Astrocyte (in vitro differentiated cells and primary cell): ENCODE data around the gene FAM131C.
"Not testable (repeated sequence)": the region's sequence is repeated elsewhere in the genome, so short reads cannot be mapped to it uniquely, and the experiment has no call there.

Experiments
- EZH2 ChIP-seq: IDR thresholded peaks from 2 replicates; pipeline ENCODE4 v1.6.1; 2012; ENCODE audit warnings: mild to moderate bottlenecking, low read length, inconsistent platforms; ENCODE audit not compliant: insufficient read depth
- TF ChIP-seq, protein P1 (sequence below): IDR thresholded peaks from 2 replicates; pipeline ENCODE4 v1.5.1; 2011; ENCODE audit warnings: low read depth, mild to moderate bottlenecking, inconsistent platforms, low read length, moderate library complexity; ENCODE audit not compliant: insufficient read depth

DNA sequence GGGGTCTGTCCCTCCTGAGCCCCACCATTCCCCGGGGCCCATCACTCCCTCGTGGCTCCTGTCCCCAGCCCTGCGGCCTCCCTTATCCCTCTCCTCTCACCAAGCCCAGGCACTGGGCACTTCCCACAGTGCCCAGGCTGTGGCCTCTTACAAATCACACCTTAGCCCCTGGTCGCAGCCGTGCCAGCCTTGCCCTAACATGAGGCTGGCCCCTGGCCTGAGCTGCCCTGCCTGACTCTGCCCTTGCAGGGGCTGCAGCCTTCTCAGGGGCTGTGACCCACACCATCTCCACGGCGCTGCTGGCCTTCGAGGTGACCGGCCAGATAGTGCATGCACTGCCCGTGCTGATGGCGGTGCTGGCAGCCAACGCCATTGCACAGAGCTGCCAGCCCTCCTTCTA, 21.5 kb downstream of the FAM131C start:
- TF ChIP-seq EZH2, result not testable (repeated sequence)
- TF ChIP-seq, protein P1, sequence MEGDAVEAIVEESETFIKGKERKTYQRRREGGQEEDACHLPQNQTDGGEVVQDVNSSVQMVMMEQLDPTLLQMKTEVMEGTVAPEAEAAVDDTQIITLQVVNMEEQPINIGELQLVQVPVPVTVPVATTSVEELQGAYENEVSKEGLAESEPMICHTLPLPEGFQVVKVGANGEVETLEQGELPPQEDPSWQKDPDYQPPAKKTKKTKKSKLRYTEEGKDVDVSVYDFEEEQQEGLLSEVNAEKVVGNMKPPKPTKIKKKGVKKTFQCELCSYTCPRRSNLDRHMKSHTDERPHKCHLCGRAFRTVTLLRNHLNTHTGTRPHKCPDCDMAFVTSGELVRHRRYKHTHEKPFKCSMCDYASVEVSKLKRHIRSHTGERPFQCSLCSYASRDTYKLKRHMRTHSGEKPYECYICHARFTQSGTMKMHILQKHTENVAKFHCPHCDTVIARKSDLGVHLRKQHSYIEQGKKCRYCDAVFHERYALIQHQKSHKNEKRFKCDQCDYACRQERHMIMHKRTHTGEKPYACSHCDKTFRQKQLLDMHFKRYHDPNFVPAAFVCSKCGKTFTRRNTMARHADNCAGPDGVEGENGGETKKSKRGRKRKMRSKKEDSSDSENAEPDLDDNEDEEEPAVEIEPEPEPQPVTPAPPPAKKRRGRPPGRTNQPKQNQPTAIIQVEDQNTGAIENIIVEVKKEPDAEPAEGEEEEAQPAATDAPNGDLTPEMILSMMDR, result not testable (repeated sequence)
